Limb (tissue), 2 donors: ENCODE measurements around the gene TSPAN15.

Experiments used
- DNase-seq, 2 donors: peaks; one replicate each; pipeline ENCODE4 v3.0.0-alpha.2; 2016; ENCODE audit errors: extremely low spot score in 2 of 2

TSPAN15 gene

GRCh38 chr10:69417542-69417941 lies 33.7 kb upstream of the TSPAN15 start:
- no peak for DNase-seq

DNA sequence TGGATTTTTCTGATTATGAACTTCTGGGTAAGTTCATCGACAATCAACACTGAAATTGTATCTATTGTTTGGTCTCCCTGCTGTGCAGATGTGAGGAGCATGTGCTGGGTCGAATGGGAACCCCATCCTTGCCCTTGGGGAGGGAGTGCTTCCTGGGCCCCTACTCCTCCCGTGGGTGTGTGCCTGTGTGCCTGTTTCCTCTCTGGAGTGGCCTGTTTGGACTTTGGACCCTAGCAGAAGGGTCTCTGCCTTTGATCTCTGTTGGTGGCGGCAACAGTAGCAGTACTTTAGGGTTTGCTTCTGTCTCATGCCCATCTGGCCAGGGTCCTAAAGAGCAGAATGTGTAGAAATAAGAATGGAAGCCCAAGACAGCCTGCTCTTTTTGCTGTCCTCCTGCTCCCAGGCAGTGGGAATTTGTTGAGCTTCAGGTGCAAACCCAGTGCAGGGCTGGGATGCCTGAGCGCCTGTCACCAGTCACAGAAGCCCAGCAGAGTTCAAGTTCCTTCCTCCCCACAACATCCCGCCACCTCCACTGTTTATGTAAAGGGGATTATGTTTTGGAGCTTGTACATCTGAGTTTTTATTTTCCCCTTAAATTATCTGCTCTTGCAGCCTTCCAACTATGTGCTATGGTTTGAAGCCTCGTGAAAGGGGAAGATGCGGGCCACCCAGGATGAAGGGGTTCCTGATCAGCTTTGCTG lies 33.1 kb upstream of the TSPAN15 start:
- DNase-seq, result no peak

- DNase-seq, result no peak
Measured at GRCh38 chr10:69419096-69419743, 32.0 kb upstream of the TSPAN15 start.

DNA sequence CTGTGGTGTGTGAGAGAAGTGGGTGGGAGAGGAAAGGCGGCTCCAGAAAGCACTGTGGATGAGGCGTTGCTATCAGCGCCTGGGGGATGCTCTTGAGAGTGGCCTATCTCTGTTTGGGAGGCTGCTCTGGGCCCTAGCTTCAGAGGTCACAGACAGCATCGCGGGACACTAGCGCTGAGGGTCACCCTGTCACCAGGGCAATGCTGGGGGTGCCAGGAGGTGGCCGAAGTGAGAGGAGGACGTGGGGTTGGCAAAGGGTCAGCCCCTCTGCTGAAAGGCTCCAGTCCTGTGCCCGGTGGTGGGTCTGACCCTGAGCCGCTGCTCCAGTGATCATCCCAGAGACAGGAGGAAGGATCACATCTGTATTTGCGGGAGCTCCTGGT lies 31.5 kb upstream of the TSPAN15 start:
- DNase-seq, result no peak

- no peak for DNase-seq
Measured at GRCh38 chr10:69421611-69422308, 29.5 kb upstream of the TSPAN15 start.

DNA sequence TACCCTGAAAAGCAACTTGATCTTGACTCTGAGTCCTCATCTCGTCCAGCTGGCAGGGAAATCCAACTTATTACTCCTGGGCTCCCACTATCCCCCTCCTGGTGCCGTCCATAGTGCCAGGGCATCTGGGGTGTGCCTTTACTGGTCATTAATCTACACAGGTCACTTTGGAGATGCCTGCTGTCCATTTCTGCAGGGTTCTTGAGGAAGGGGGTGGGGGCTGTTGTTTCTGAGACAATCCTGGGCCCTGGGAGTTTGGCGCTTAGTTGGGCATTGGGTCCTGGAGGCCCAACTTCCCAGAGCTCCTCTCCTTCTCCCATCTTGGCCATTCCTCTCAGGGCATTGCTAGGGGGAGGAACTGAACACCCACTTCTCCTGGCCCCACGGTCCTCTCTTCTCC lies 28.6 kb upstream of the TSPAN15 start:
- DNase-seq, result no peak

GRCh38 chr10:69425041-69425440 lies 26.2 kb upstream of the TSPAN15 start:
- no peak for DNase-seq

DNA sequence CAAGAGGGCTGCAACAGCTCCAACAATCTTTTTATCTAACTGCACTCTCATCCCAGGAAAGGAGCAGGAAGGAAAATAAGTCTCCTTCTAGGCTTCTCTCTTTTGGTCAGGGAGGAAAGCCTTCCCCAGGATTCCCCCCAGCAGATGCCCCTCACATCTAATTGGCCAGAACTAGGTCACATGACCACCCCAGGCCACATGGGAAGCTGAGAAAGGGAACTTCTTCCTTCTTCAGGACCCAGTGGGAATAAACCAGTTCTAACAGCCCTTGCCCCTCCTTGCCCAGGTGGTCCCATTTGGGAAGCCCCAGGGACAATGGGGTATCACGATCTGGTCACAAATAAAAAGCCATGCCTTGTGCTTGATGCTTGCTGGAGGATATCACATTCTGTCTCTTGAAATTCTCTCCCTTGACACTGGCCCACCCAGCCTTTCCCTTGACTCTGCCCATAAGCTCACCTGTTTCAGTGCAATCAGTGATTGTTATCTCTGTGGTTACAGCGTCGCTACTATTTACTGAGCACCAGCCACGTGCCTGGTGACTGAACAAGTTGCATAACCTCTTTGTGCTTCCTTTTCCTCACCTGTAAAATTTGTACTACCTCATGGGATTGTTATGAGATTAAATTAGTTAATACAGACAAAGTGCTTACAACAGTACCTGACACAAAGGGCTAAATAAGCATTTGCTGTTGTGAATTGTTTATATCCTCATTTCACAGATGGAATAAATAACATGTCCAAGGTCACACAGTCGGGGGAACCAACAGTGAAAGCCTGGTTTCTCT lies 25.6 kb upstream of the TSPAN15 start:
- no peak for DNase-seq

DNA sequence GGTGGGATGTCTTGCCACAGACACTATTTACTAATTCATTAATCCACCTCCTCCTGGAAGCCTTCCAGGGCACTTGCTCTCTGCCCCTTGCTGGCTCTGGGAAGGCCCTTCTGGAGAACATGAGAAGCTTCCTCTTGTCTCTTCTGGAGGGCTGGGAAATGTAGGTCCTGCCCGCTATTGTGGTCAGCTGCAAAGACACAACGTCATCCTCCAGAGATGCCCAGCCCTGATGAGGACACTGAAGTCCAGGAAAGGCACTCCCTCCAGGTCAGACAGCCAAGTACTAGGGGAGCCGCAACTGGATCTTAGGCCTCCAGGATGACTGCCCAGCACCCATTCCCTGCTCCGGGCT lies 24.9 kb upstream of the TSPAN15 start:
- no peak for DNase-seq

DNA sequence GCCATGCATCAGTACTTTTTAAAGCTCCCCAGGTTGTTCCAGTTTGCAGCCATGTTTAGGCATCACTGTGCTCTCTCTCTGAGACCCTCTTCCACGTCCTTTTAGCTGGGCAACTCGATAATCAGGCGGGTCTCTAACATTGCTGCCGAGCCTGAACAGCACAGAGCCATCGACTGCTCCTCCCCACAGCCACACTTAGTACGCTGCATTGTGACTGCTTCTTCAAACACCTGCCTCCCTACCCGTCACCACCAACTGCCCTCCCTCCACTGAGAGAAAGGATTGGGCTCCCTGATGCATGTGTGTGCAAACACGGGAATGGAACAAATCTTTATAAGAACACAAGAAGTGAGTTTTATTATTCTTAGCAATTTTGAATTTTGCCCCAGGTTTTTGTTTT lies 23.1 kb upstream of the TSPAN15 start:
- no peak for DNase-seq

DNA sequence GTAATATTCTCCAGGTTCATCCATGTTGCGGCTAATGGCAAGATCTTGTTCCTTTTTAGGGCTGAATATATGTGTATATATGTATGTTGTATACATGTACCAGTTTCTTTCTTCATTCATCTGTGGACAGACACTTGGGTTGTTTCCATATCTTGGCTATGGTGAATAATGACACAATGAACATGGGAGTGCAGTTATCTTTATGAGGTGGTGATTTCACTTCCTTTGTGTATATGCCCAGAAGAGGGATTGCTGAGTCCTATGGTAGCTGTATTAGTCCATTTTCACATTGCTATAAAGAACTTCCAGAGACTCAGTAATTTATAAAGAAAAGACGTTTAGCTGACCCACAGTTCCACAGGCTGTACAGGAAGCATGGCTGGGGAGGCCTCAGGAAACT lies 17.1 kb upstream of the TSPAN15 start:
- DNase-seq, result no peak

DNA sequence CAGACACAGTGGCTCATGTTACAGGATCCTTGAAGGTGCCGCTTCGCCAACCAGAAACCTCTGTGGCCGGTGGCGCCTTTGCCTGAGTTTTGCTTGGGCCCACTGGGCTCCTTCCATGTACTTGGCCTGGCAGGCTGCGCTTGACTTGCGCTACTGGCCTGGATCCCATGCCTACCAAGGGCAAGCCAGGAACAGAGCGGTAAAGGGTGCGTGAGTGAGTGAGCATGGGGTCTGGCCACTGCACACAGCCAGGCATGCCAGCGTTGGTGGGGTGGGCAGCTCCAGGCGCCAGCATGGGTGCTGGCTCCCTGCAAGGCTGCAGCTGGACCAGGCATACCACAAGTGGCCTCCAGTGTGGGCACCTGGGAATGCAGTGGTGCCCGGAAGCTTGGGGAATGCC lies 16.3 kb upstream of the TSPAN15 start:
- DNase-seq, result no peak

DNA sequence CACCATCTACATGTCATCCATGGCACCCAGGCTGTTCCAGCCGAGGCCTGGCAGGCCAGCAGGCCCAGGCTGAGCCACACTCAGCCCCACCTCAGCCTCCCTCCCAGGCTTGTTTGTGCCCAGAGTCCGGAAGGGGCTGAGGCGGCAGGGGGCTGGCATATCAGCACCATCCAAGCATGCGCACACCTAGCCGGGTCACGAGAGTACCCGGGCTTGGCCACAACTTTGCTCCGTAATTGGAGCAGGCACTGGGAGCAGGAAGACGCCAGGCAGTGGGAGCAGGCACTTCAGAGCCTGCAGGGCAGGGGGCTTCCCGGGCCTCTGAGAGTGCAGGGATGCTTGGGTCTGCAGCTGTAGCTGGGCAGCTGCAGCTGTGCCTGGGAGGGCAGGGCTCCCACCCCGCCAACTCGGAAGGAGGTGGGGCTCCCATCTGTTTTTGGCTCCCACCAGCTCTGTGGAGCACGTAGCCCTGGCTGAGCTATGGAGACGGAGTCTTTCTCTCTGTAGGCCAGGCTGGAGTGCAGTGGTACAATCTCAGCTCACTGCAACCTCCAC lies 15.2 kb upstream of the TSPAN15 start:
- DNase-seq, result no peak

- DNase-seq, result no peak
Measured at GRCh38 chr10:69437321-69438259, 13.7 kb upstream of the TSPAN15 start.

GRCh38 chr10:69438536-69439349 lies 12.5 kb upstream of the TSPAN15 start:
- no peak for DNase-seq

GRCh38 chr10:69439350-69439739 lies 11.9 kb upstream of the TSPAN15 start:
- DNase-seq, result no peak

- DNase-seq, result no peak
Measured at GRCh38 chr10:69439813-69440506, 11.3 kb upstream of the TSPAN15 start.

DNA sequence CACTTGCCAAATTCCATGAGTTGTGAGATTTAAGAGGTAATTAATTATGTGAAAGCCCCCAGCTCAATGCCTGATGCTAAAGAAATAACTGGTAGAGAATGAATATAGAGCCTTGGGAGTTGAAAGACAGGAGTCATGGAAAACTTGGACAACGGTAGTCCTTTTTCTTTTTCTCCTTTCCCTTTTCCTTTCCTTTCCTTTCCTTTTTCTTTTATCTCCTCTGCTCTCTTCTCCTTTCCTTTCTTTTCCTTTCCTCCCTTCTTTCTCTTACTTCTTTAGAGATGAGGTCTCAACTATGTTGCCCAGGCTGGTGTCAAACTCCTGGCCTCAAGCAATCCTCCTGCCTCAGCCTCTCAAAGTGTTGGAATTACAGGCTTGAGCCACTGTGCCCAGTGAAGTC lies 7.9 kb upstream of the TSPAN15 start:
- DNase-seq, result no peak

DNA sequence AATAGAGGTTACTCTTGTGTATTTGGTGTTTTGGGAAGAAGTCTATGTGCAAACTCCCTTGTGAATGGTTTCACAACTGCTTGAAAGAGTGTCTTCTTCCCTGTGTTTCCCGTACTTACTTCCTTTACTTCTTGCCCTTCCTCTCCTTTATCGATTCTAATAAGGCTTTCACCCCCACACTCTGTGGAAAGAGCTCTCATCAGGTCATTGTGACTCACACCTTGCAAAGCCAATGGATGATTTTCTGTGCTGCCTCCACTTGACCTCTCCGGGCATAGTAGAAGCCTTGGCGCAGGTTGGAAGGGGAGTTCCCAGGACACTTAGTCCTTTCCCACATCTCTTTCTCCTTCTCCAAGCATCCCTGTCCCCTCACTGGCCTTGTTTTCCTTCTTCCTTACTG lies 6.2 kb upstream of the TSPAN15 start:
- DNase-seq, result no peak
